NOMO-1 treated with dmso at 0.1 percent for 144 hours (cell line): ENCODE data around the gene CPAMD8.

Experiments
- DNase-seq: peaks from one replicate; lab custom pipeline; 2025; ENCODE audit not compliant: unreplicated experiment; lab: John Stamatoyannopoulos, UW

Gene CPAMD8

GRCh38 chr19:16921766-16922591 lies 104.6 kb downstream of the CPAMD8 start:
- no peak for DNase-seq

GRCh38 chr19:16920816-16921529 lies 105.6 kb downstream of the CPAMD8 start:
- DNase-seq, result no peak

DNA sequence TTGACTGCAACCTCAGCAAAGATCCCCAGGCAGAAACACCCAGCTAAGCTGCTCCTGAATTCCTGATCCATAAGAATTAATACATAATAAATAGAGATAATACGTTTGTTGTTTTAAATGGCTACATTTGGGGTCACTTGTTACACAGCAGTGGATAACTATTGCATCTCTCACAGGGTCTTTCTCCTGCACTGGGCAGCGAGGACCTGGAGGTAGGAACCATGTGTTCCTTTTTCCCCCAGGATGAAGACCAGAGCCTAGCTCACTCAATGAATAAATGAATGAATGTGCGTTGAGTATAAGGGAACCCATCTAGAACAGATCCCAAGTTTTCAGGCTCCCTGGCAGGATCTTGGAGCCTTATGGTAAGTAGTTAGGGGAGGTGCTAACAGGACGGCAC lies 107.1 kb downstream of the CPAMD8 start:
- DNase-seq, result no peak

DNA sequence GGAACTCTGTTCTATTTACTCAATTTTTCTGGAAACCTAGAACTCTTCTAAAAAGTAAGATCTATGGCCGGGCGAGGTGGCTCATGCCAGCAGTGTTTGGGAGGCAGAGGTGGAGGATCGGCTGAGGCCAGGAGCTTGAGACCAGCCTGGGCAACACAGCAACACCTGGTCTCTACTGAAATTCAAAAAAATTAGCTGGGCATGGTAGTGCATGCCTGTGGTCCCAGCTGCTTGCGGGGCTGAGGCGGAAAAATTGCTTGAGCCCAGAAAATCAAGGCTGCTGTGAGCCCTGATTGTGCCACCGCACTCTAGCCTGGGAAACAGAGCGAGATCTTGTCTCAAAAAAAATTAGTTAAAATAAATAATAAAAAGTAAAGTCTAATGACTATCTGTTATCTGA lies 109.2 kb downstream of the CPAMD8 start:
- DNase-seq, result no peak

- no peak for DNase-seq
Observed at GRCh38 chr19:16915734-16916133, 110.9 kb downstream of the CPAMD8 start.

- no peak for DNase-seq
Observed at GRCh38 chr19:16915135-16915534, 111.5 kb downstream of the CPAMD8 start.

DNA sequence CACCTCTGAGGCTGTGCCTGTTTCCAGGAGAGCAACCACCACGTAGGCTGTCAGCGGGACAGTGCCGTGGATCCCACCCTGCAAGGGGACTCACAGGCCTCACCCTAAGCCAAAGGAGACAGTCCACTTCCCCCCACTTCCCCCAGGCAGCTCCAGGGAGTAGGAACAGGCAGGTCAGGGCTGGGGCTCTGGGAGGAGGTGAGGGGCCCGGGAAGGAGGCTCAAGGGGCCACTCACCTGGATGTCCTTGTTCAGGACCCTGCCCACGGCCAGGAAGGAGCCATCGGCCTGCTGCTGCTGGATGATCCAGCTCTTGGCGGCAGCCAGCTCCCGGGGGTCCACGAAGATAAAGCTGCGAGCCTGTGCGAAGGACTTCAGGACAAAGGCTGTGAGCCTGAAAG lies 112.2 kb downstream of the CPAMD8 start:
- DNase-seq, result no peak

- DNase-seq, result no peak
Observed at GRCh38 chr19:16912780-16913179, 113.8 kb downstream of the CPAMD8 start.

- DNase-seq, result no peak
Observed at GRCh38 chr19:16911046-16911445, 115.6 kb downstream of the CPAMD8 start.

DNA sequence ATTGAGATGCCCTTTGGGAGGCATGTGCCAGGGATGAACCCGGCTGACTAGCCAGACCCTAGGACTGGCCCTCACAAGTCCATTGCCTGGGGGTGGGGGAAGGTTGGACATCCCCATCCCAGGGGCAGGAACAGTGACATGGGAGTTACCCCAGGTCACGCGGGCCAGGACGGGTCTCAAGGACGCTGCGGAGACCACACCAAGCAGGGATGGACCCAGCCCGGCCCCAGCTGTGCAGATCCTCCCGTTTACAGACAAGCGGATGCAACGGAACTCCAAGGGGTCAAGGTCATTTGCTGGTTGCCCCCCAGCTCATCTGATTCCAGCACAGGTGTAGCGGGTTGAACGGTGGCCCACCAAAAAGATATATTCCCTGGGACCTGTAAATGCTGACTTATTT lies 117.9 kb downstream of the CPAMD8 start:
- no peak for DNase-seq

GRCh38 chr19:16904599-16904998 lies 122.0 kb downstream of the CPAMD8 start:
- DNase-seq, result no peak

DNA sequence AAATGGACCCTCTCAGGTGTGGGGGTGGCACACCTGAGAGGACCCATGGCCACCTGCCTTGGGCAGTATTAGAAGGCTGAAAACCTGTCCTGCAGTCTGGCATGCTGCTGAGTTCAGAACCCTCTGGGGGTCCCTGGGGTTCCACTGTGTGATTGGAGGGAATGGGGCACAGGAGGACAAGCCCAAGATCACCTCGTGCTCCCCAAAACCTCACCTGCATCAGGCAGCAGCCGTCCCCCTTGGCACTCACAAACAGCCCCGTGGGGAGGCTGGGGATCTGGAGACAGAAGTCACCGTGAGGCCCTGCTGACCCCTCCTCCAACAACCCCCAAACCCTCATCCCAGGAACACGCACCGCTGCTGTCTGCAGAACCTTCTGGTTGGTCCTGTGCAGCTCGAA lies 123.3 kb downstream of the CPAMD8 start:
- DNase-seq, result no peak

DNA sequence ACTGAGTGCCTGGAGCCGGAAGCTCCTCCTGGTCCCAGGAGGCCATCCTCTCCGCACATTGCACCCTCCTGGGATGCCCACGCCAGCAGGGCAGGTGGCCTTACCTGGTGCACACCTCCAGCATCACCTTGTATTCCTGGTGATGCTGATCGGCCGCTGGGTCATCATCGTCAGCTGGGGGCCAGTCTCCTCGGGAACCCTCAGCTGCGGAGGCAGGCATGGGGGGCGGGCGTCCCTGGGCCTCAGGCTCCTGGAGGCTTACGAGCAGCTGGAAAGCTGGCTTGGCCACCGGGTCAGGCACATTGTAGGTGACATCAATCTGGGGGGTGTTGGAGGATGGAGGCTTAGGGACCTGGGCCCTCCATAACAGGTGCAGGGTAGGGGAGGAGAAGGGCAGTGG lies 124.1 kb downstream of the CPAMD8 start:
- no peak for DNase-seq

DNA sequence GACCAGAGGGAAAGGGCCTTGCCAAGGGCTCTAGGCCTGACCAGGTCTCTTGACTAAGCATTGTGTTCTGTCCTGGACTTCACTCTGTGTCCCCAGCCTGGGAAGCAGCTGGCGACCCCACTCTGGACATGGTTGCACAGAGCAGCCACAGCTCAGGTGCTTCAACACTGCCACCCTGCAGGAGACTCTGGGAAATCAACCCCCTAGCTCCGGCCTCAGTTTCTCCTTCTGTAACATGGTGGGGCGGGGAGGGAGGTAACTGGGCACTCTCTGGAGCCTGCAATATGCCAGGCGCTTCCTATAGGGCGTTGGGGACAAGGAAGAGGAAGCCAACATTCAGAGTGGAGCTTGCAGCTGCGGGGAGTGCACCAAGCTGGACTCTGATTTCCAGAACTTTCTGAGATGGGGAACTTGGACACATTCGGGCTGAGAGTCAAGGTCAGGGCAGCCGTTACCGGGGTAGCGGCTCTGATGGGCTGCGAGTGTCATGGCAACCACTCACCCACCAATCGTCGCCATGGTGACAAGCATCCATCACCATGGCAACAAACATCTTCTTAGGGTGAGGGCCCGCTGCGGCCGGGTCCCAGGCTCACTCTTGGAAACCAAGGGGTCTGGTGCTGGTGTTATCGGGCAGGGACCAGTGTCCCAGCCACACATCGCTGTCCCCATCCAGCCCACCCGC lies 125.0 kb downstream of the CPAMD8 start:
- no peak for DNase-seq

- peak; percentile 37 for DNase-seq
Observed at GRCh38 chr19:16899566-16900075, 127.0 kb downstream of the CPAMD8 start.

DNA sequence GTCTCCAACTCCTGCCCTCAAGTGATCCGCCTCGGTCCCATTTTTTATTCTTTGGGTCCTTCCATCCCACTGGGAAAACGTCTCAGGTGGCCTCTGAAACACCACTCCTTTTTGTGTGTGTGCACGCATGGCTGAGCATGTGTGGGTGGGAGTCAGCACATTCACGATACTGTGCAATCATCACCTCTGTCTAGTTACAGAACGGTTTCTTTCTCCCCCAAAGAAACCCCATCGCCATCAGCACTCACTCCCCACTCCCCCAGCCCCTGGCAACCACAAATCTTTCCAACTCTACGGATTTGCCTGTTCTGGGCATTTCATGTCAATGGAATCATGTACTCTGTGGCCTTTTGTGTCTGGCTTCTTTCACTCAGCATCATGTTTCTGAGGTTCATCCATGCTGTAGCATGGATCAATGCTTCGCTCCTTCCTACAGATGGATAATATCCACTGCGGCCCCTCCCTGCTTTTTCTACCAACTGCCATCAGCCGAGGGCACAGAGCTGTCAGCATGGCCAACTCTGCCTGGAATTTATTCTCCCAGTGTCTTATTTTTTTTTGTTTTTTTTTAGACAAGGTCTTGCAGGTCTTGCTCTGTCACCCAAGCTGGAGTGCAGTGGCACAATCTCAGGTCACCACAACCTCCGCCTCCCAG lies 128.1 kb downstream of the CPAMD8 start:
- no peak for DNase-seq

DNA sequence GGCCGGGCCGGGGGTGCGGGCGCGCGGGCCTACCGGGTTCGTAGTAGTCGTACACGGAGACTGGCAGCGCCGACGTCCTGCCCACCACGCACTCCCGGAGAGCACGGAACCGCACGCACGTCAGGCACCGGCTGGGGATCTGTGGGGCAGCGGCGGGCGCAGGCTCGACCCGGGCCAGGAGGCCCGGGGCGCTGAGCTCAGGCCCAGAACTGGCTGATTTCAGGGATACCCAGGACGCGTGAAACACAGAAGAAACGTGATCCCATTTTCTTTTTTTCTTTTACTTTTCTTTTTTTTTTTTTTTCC lies 128.8 kb downstream of the CPAMD8 start:
- DNase-seq, result no peak

- peak; percentile 85 for DNase-seq
Observed at GRCh38 chr19:16897029-16897855, 129.4 kb downstream of the CPAMD8 start.

- DNase-seq, result no peak
Observed at GRCh38 chr19:16896146-16897028, 130.2 kb downstream of the CPAMD8 start.
